Activated CD4-positive, alpha-beta T cell treated with anti-CD3 and anti-CD28 coated beads, Interleukin-2, amount 50 U/mL, for 48 hours (primary cell): ENCODE data around the gene OAS2.

Experiments used
- DNase-seq, 2 experiments: peaks; one replicate each; pipeline ENCODE4 v3.0.0-alpha.2; 2020

The OAS2 gene

GRCh38 chr12:113061061-113061694, 82.9 kb downstream of the OAS2 start:
- no peak for DNase-seq
